Globus pallidus (tissue), 1 donor: ENCODE measurements around the gene SLC40A1.
A peak's percentile ranks its signal among the peaks of the same experiment; 100 is the strongest.

Experiments used
- DNase-seq: peaks from one replicate; pipeline ENCODE4 v3.0.0-alpha.2; 2015; ENCODE audit warnings: low spot score

The SLC40A1 gene

DNA sequence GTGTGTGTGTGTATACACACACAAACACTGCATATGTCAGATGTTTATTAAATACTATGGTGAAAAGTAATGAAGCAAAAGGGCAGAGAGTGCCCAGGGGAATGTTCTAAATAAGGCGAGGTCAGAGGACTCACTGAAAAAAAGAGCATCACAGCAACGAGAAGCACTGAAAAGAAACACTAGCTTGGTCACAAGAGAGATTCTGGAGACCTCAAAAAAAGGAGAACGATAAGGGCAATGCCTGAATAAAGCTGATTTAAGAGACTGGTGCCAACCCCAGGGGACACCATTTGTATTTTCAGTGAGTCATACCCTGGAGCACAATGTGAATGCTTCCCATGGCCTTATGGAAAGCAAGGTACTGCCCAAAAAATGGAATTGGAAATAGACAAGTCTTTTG is 14.5 kb downstream of the SLC40A1 start:
- DNase-seq = no peak

DNA sequence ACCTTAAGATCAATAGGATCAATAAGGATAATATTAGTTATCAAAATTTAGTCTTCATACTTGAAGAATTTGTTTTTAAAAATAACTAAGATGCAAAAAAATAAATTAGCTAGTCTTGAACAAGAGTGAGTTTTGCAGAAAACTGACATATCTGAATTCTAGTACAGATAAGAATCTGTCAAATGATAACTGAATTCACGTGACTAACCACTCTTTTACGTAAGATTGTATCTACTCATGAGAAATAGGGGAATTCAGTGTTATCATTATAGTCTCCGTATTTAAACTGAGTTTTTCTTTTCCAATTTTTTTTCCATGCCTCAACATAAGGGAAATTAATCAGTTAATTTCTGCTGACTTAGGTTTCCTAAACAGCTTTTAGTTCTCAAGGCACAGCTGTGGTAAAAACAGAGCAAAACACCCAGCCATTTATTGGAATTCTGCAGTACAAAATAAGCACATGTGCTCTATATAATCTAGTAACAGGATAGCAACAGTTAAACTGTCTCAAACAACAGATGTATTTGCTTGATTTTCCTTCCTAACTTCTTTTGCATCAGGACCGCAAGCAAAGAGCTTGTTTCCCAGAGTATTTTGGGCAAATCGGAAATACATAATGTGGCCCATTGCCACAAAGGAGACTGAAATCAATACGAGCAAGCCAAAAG is 19.1 kb downstream of the SLC40A1 start:
- DNase-seq = no peak

DNA sequence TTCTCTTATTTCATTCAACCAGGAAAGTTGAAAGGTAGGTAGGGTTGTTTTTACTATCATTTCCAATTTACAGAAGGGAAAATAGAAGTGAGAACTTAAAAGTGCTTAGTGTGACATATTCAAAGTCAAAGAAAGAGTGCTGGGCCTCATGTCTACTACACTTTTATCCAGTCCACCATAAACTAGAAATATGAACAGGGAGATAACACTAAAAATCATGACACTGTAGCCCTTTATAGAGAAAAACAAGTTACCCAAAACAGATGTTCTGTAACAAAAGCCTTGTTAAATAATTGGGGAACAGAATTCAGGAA is 20.4 kb downstream of the SLC40A1 start:
- no peak for DNase-seq

DNA sequence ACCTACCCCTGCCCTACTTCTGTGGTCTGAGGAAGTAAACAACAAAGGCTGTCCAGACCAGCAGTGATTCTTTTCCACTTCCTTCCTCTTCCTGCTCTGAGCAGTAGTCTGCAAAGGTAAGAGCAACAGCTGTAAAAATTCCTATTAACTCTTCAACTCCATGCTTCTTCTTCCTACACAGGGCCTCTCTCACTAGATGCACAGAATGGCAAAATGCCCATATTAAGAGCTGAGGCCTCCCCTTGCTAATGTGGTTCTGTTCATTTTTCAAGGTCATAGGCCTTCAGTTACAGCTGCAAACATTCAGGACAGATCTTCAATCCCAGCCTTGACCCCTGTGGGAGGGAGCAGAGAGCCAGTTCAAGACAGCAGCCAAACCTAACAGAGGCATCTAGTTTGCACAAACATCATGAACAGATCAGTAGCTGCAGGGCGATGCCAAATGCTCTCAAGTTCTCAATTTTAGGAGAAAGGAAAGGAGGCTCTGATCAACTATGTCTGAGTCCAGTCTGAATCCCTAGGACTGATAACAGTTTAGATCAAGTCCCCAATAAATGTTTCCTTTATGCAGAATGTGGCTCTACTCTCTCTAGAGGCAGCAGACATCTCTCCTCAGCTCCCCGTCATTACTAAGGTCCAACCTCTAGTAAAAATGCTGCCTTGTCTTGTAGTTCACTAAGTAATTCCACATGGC is 20.9 kb downstream of the SLC40A1 start:
- no peak for DNase-seq

GRCh38 chr2:189558516-189559272 is 21.9 kb downstream of the SLC40A1 start:
- DNase-seq = no peak

- DNase-seq = no peak
These were observed 23.2 kb downstream of the SLC40A1 start for GRCh38 chr2:189557373-189557772.

DNA sequence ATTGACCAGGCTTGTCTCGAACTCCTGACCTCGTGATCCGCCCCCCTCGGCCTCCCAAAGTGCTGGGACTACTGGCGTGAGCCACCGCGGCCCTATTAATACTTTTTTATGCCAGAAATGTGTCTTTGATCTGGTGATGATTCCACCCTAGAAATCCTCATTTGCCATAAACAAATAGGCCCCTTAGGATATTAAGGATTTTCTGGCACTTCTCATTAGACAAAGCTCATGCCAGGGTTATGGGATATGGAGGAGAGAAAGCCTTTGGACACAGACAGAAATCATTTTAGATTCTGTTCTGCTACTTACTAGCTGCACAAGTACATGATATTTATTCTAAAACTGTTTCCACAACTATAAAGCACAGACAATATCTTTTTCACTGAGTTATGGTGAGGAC is 24.1 kb downstream of the SLC40A1 start:
- no peak for DNase-seq

GRCh38 chr2:189555232-189555631 is 25.4 kb downstream of the SLC40A1 start:
- DNase-seq = no peak

GRCh38 chr2:189553504-189554088 is 27.0 kb downstream of the SLC40A1 start:
- DNase-seq = no peak

GRCh38 chr2:189552991-189553404 is 27.6 kb downstream of the SLC40A1 start:
- no peak for DNase-seq

GRCh38 chr2:189552334-189552990 is 28.1 kb downstream of the SLC40A1 start:
- no peak for DNase-seq

GRCh38 chr2:189551808-189552207 is 28.8 kb downstream of the SLC40A1 start:
- DNase-seq = no peak

DNA sequence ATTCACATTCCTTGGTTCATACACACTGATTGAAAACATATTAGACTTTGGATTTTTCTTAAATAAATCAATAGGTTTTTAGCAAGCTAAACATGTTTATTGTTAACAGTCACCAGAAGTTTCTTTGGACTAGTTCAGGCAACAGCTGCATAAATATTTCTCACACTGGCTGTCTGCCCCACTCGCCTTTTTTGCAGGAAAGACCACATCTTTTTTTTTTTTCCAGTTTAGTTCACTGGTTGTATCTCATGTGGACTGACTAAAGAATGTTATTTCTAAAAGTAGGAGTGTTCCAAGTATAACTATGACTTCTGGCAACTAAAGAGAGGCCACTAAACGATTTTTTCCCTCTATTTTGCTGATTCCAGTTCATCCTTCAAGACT is 31.1 kb downstream of the SLC40A1 start:
- DNase-seq = no peak

DNA sequence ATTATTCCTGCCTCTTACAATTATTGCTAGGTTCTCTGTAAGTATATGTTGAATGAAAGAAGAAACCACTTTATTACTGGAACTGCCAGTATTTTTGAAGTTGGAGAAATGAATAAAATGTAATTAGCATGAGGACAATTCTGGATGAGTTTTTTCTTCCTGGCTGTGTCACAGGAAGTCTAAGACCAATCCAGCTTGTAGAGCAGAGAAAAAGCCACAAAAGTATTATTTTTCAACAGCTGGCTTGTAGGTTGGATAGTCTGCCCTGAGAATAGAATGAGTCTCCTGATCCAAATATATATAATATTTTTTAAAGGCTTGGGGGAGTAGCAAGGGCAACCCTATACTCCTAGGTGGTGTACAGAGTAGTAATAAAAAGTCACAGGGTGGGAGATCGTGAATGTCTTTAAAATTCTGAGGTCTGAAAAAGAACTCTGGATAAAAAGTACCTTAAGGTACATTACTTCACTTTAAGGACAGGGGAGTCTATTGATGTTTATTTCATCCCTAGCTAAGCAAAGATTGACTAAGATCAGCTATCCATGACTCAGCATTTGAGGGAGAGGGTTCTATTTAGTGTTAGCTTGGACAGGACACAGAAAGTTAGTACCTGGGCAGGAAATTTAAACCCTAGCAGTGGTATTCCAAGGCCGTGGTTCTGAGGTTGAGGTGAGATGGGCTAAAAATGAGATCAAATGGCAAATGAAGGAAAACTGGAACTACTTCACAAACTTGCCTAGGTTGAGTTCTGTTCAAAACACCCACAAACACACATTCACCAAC is 31.7 kb downstream of the SLC40A1 start:
- DNase-seq = no peak

GRCh38 chr2:189545418-189545817 is 35.2 kb downstream of the SLC40A1 start:
- DNase-seq = peak; percentile 31

- no peak for DNase-seq
These were observed 36.1 kb downstream of the SLC40A1 start for GRCh38 chr2:189544318-189545042.

DNA sequence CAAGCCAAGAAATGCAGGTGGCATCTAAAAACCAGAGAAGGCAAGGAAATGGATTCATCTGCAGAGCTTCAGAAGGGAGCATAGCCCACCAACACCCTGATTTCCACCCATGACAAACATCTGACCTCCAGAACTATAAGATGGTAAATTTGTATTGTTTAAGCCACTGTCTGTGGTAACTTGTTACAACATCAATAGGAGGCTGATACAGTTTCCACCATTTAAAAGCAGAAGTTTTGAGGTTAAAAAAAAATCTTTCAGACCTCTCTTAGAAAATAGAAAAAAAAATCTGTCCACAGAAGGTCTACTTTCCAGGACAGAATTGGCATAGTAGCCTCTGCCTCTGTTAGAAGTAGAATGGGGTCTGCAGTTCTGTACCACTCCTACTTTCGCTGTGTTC is 37.2 kb downstream of the SLC40A1 start:
- no peak for DNase-seq

GRCh38 chr2:189542145-189542882 is 38.3 kb downstream of the SLC40A1 start:
- DNase-seq = no peak

GRCh38 chr2:189541591-189541990 is 39.0 kb downstream of the SLC40A1 start:
- no peak for DNase-seq

DNA sequence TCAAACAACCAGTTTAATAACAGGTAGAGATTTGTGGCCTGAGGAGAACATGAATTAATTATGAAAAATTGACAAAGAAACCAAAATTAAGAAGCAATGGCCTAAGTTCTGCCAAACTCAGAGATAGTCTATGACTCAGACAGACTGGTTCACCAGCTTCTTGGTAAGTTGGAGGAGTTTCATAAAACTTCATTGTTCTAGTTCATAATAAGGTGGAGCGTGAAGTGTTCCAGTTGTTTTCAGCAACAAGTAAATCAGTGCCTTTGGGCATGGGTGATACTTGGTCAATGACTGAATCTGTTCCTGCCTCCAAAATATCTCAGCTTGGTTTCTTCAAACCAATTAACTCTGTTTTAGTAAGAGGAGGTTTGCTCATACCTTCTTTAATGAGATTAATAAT is 40.0 kb downstream of the SLC40A1 start:
- no peak for DNase-seq
